ENCODE data around the gene SLC37A2.
A peak's percentile ranks its signal among the peaks of the same experiment; 100 is the strongest.
"Not testable (repeated sequence)": the region's sequence is repeated elsewhere in the genome, so short reads cannot be mapped to it uniquely, and the experiment has no call there.

Gene SLC37A2

GRCh38 chr11:125085301-125086081 is 22.4 kb downstream of the SLC37A2 start:
- FAIRE-seq, result no peak

- no peak for FAIRE-seq
These were observed 23.7 kb downstream of the SLC37A2 start for GRCh38 chr11:125086633-125087296.

- no peak for FAIRE-seq
These were observed 25.0 kb downstream of the SLC37A2 start for GRCh38 chr11:125088123-125088522.

GRCh38 chr11:125088576-125089455 is 25.7 kb downstream of the SLC37A2 start:
- FAIRE-seq, result no peak

- not testable (repeated sequence) for FAIRE-seq
These were observed 26.4 kb downstream of the SLC37A2 start for GRCh38 chr11:125089481-125089880.

- FAIRE-seq, result not testable (repeated sequence)
These were observed 27.0 kb downstream of the SLC37A2 start for GRCh38 chr11:125090151-125090550.

GRCh38 chr11:125090816-125091215 is 27.7 kb downstream of the SLC37A2 start:
- no peak for FAIRE-seq

GRCh38 chr11:125091247-125091876 is 28.3 kb downstream of the SLC37A2 start:
- peak; percentile 42 for FAIRE-seq

- no peak for FAIRE-seq
These were observed 29.0 kb downstream of the SLC37A2 start for GRCh38 chr11:125091877-125092664.

- no peak for FAIRE-seq
These were observed 29.6 kb downstream of the SLC37A2 start for GRCh38 chr11:125092669-125093068.

- no peak for FAIRE-seq
These were observed 30.4 kb downstream of the SLC37A2 start for GRCh38 chr11:125093502-125093901.

GRCh38 chr11:125094731-125095130 is 31.6 kb downstream of the SLC37A2 start:
- FAIRE-seq, result no peak

- FAIRE-seq, result no peak
These were observed 37.0 kb downstream of the SLC37A2 start for GRCh38 chr11:125100136-125100535.

GRCh38 chr11:125101596-125101995 is 38.5 kb downstream of the SLC37A2 start:
- FAIRE-seq, result no peak

GRCh38 chr11:125102025-125102424 is 38.9 kb downstream of the SLC37A2 start:
- FAIRE-seq, result no peak

GRCh38 chr11:125102510-125102909 is 39.4 kb downstream of the SLC37A2 start:
- FAIRE-seq, result no peak

- no peak for FAIRE-seq
These were observed 42.8 kb downstream of the SLC37A2 start for GRCh38 chr11:125105926-125106325.

GRCh38 chr11:125108469-125108868 is 45.4 kb downstream of the SLC37A2 start:
- no peak for FAIRE-seq

- no peak for FAIRE-seq
These were observed 47.4 kb downstream of the SLC37A2 start for GRCh38 chr11:125110506-125110905.

- no peak for FAIRE-seq
These were observed 47.9 kb downstream of the SLC37A2 start for GRCh38 chr11:125111001-125111342.

- FAIRE-seq, result peak; percentile 96
These were observed 48.5 kb downstream of the SLC37A2 start, which contains the start of gene TMEM218 for GRCh38 chr11:125111343-125112207. Gene TMEM218, minus strand, starts transcription at chr11:125111626. Its CDS starts 9,385 bp downstream, at chr11:125102241.

All from TTC549 (cell line).